Left lung (tissue), 10 donors: Measurements from ENCODE around the gene CDC42EP5. TPM values are rescaled to one million over a fixed set of nuclear protein-coding genes. Genes with fewer than 3 reads are reported as not detected.

Experiments
- ATAC-seq: fragments of 200-7000 bp; cut with Tn5 transposase; one replicate; pipeline ENCODE4 v1.9.1; 2020; ENCODE audit warnings: moderate library complexity
- DNase-seq, 4 donors: peaks; one replicate each; pipeline ENCODE4 v3.0.0-alpha.2; 2013 to 2020
- H3K27ac ChIP-seq, 2 donors: fragments of 200-600 bp; sonication (generic) in 1 of 2; one replicate each; pipeline versions ENCODE4 v1.5.0 to v1.8.0; 2020 to 2021
- H3K27me3 ChIP-seq, 2 donors: fragments of 200-600 bp; sonication (generic) in 1 of 2; one replicate each; pipeline versions ENCODE4 v1.5.0 to v1.8.0; 2020 to 2021
- H3K36me3 ChIP-seq, 2 donors: fragments of 200-600 bp; sonication (generic) in 1 of 2; one replicate each; pipeline versions ENCODE4 v1.5.0 to v1.8.0; 2020 to 2021
- H3K4me1 ChIP-seq, 2 donors: fragments of 200-600 bp; one replicate each; pipeline ENCODE4 v1.8.0; 2021
- H3K4me3 ChIP-seq, 2 donors: fragments of 200-600 bp; sonication (generic) in 1 of 2; one replicate each; pipeline versions ENCODE4 v1.5.0 to v1.8.0; 2020 to 2021; ENCODE audit warnings: mild to moderate bottlenecking in 1 of 2
- H3K9me3 ChIP-seq, 2 donors: fragments of 200-600 bp; sonication (generic) in 1 of 2; one replicate each; pipeline versions ENCODE4 v1.5.0 to v1.8.0; 2020 to 2021
- CTCF ChIP-seq, 2 donors: fragments of 200-600 bp; sonication (generic) in 1 of 2; IDR thresholded peaks; one replicate each; pipeline versions ENCODE4 v1.5.0 to v1.8.0; 2021; ENCODE audit warnings: antibody characterized with exemption in 2 of 2
- intact Hi-C, 2 donors: fragments of 100-400 bp; cut with DNase I; formaldehyde crosslinking; loops; one replicate each; pipeline versions ENCODE4 v1.11.2 to v1.14.2; 2022
- polyA plus RNA-seq, 6 donors: library from polyadenylated mRNA; unstranded; fragments of 120-200 nt; gene quantifications; one replicate each; pipeline ENCODE4 v1.2.1, GENCODE V29; 2013; ENCODE audit not compliant: insufficient read length in 6 of 6
- total RNA-seq, 2 donors: library from RNA; stranded (reverse); fragmentation: NEBNext Ultra II Directional; extraction: Animal tissue kit (Norgen Biotek cat#: 25700); gene quantifications; one replicate each; pipeline ENCODE4 v1.2.1, GENCODE V29; 2021
- donor health status: DM: no; HTN: yes; CAD: no.
- donor health status: DM: no; HTN: no; CAD: no.

Gene CDC42EP5
- total and polyA plus RNA-seq, 8 donors: 20.4 to 57.6 (median 31.1) TPM

GRCh38 chr19:54492568-54492967, 19.5 kb upstream of the CDC42EP5 start:
- Histone ChIP-seq H3K27ac (no peak overlapping the region), H3K4me1 (no peaks in the 10 kb centered on the region), H3K27me3 (peaks cover 0 to 94% of the 10 kb centered on the region in 2 donors), H3K36me3 (no peaks in the 10 kb centered on the region), H3K9me3 (no peaks in the 10 kb centered on the region), H3K4me3 (no peak overlapping the region)
- intact Hi-C loops: no loop called here
- TF ChIP-seq CTCF (IDR thresholded peaks at IDR 0.05): no peak
- DNase-seq (no peak), ATAC-seq (no peak)

- peaks cover 0 to 97% of the 10 kb centered on the region in 2 donors for H3K27me3 ChIP-seq
- H3K4me1 ChIP-seq: no peaks in the 10 kb centered on the region
- no peaks in the 10 kb centered on the region for H3K9me3 ChIP-seq
- no peak overlapping the region for H3K4me3 ChIP-seq
- intact Hi-C loops: no loop called here
- no peak overlapping the region for H3K27ac ChIP-seq
- ATAC-seq (no peak), DNase-seq (no peak)
- no peak for TF ChIP-seq CTCF (IDR thresholded peaks at IDR 0.05)
- H3K36me3 ChIP-seq: no peaks in the 10 kb centered on the region
Measured at GRCh38 chr19:54489766-54490165, 16.7 kb upstream of the CDC42EP5 start.

GRCh38 chr19:54489341-54489740, 16.2 kb upstream of the CDC42EP5 start:
- no peaks in the 10 kb centered on the region for H3K9me3 ChIP-seq
- ATAC-seq: no peak
- DNase-seq: no peak
- no peak overlapping the region for H3K4me3 ChIP-seq
- no peaks in the 10 kb centered on the region for H3K4me1 ChIP-seq
- intact Hi-C loops: no loop called here
- no peaks in the 10 kb centered on the region for H3K36me3 ChIP-seq
- H3K27me3 ChIP-seq: peaks cover 0 to 97% of the 10 kb centered on the region in 2 donors
- no peak overlapping the region for H3K27ac ChIP-seq
- TF ChIP-seq CTCF (IDR thresholded peaks at IDR 0.05): no peak

GRCh38 chr19:54485851-54486250, 12.8 kb upstream of the CDC42EP5 start:
- Histone ChIP-seq H3K27ac (no peak overlapping the region), H3K36me3 (no peaks in the 10 kb centered on the region), H3K4me1 (peaks cover 0 to 11% of the 10 kb centered on the region in 2 donors), H3K9me3 (no peaks in the 10 kb centered on the region), H3K4me3 (no peak overlapping the region), H3K27me3 (peaks cover 0 to 91% of the 10 kb centered on the region in 2 donors)
- intact Hi-C loops: no loop called here
- DNase-seq (no peak), ATAC-seq (no peak)
- no peak for TF ChIP-seq CTCF (IDR thresholded peaks at IDR 0.05)

- H3K27me3 ChIP-seq: peaks cover 0 to 91% of the 10 kb centered on the region in 2 donors
- TF ChIP-seq CTCF (IDR thresholded peaks at IDR 0.05): no peak
- no peaks in the 10 kb centered on the region for H3K36me3 ChIP-seq
- peaks cover 0 to 24% of the 10 kb centered on the region in 2 donors for H3K4me1 ChIP-seq
- intact Hi-C loops: loop anchor here in 1 of 2 donors (5.0 kb wide), 1 partner anchor 193 kb away; no protein-coding TSS in a partner anchor
- DNase-seq: no peak
- H3K9me3 ChIP-seq: no peaks in the 10 kb centered on the region
- no peak overlapping the region for H3K27ac ChIP-seq
- H3K4me3 ChIP-seq: no peak overlapping the region
- no peak for ATAC-seq
Measured at GRCh38 chr19:54484451-54484850, 11.4 kb upstream of the CDC42EP5 start.
